Ishikawa (cell line): Measurements from ENCODE around the gene UCKL1.

Source experiments
- CEBPB ChIP-seq: IDR thresholded peaks from 2 replicates; pipeline ENCODE4 v1.6.1; 2012
- CREB1 ChIP-seq: IDR thresholded peaks from 2 replicates; pipeline ENCODE4 v1.6.1; 2012; ENCODE audit warnings: low read depth
- EGR1 ChIP-seq: IDR thresholded peaks from 2 replicates; pipeline ENCODE4 v1.6.1; 2012
- EP300 ChIP-seq: IDR thresholded peaks from 2 replicates; pipeline ENCODE4 v1.6.1; 2012; ENCODE audit warnings: borderline replicate concordance
- FOXM1 ChIP-seq: IDR thresholded peaks from 2 replicates; pipeline ENCODE4 v1.6.1; 2012; ENCODE audit warnings: low read depth, borderline replicate concordance
- NFIC ChIP-seq: IDR thresholded peaks from 2 replicates; pipeline ENCODE4 v1.6.1; 2012
- RAD21 ChIP-seq: IDR thresholded peaks from 2 replicates; pipeline ENCODE4 v1.6.1; 2012; ENCODE audit warnings: low read depth
- TAF1 ChIP-seq: IDR thresholded peaks from 2 replicates; pipeline ENCODE4 v1.6.1; 2012; ENCODE audit warnings: low read depth, mild to moderate bottlenecking
- TCF12 ChIP-seq: IDR thresholded peaks from 2 replicates; pipeline ENCODE4 v1.6.1; 2012; ENCODE audit warnings: low read depth
- TEAD4 ChIP-seq: IDR thresholded peaks from 2 replicates; pipeline ENCODE4 v1.6.1; 2012
- YY1 ChIP-seq: IDR thresholded peaks from 2 replicates; pipeline ENCODE4 v1.6.1; 2012; ENCODE audit warnings: low read depth
- ZBTB7A ChIP-seq: IDR thresholded peaks from 2 replicates; pipeline ENCODE4 v1.6.1; 2012; ENCODE audit warnings: low read depth
- TF ChIP-seq, protein P1 (sequence below): IDR thresholded peaks from 2 replicates; pipeline ENCODE4 v1.6.1; 2012
- TF ChIP-seq, protein P2 (sequence below): IDR thresholded peaks from 2 replicates; pipeline ENCODE4 v1.6.1; 2012
- TF ChIP-seq, protein P3 (sequence below): IDR thresholded peaks from 2 replicates; pipeline ENCODE4 v1.6.1; 2012; ENCODE audit warnings: low read depth, mild to moderate bottlenecking

UCKL1 gene

DNA sequence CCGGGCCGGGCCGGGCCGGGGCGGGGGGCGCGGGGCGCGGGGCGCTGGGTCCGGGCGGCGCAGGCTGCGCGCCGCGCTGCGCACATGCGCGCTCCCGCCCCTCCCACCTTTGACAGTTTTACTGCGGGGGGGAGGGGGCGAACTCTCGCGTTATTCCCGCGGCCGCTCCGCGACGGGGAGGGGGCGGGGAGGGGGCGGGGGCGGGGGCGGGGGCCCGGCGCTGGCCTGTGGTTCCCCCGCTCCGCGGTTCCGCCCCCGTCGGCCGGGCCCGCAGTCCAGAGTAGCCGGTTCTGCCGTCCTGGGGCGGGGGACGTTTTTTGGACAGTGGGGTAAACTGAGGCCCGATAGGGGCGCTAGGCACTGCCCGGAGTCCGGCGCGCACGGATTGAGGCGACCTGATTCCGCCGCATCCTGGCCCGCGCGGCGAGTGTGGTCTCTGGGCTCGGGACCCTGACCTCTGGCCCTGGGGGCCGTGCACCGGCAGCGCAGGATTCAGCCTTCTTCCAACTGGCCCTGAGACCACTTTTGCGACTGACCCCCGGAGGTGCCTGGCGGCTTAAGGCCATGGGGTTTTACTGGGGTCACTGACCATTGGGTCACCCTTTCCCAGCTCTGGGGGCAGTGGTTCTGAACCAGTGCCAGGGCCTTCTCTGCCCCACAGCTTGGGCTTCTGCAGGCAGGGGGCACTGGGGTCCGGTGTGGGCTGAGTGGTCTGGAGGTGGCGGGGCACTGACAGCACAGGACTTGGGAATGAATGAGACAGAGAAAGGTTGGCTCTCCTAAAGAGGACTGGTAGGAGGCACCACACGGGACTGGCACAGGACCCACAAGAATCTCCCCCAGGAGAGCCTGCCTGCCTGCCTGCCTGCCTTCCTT lies 13.9 kb upstream of the UCKL1 start, which contains the start of gene ZNF512B:
TSS of gene ZNF512B (minus strand) at position 93 of the 876 bp plus-strand sequence. CDS start 1,980 bp downstream, outside the sequence.
- TF ChIP-seq CREB1 (no peak), EGR1 (0 out of 2 replicates have a peak, but pooled peaks have one; percentile 21), ZBTB7A (peak; percentile 89; the same call in 1 of the 2 replicates)
- TF ChIP-seq, protein P1, sequence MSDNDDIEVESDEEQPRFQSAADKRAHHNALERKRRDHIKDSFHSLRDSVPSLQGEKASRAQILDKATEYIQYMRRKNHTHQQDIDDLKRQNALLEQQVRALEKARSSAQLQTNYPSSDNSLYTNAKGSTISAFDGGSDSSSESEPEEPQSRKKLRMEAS = peak; percentile 48; the same call in 1 of the 2 replicates

DNA sequence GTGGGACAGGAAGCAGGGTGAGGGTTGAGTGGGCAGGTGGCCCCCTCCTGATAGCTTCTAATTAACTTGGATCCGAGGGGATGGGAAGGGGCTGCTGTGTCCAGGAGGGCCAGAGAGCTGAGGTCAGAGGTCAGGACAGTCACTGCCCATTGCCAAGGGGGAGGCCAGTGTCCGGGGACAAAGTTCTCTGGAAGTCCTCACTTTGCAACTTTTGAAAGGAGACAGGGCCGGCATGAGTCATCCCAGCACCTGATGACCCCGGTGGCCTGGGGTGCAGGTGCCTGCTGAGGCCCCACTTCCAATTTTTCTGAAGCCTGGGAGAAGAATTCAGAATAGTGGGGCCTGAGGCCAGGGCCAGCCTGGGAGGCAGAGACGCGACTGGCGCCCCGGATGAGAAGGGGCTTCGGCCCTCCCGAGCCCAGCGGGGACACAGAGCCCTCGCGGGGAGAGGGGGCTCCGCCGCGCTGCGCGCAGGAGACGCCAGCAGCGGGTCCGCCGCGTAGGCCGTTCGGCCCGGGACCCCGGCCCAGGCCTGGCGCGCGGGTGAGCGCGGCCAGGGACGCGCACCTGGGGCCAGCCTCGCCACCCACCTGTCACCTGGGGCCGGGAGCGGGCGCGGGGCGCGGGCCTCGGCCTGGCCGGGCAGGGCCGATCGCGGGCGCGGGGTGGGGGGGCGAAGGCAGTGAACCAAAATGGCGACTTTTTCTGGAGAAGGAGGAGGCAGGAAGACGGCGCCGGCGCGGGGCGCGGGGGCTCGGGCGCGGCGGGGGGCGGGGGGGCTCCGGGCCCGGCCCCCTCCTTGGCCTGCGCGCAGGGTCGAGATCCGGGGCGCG lies 12.9 kb upstream of the UCKL1 start:
- TF ChIP-seq YY1 (peak; percentile 61; the same call in 1 of the 2 replicates), RAD21 (no peak), TAF1 (0 out of 2 replicates have a peak, but pooled peaks have one; percentile 11)

DNA sequence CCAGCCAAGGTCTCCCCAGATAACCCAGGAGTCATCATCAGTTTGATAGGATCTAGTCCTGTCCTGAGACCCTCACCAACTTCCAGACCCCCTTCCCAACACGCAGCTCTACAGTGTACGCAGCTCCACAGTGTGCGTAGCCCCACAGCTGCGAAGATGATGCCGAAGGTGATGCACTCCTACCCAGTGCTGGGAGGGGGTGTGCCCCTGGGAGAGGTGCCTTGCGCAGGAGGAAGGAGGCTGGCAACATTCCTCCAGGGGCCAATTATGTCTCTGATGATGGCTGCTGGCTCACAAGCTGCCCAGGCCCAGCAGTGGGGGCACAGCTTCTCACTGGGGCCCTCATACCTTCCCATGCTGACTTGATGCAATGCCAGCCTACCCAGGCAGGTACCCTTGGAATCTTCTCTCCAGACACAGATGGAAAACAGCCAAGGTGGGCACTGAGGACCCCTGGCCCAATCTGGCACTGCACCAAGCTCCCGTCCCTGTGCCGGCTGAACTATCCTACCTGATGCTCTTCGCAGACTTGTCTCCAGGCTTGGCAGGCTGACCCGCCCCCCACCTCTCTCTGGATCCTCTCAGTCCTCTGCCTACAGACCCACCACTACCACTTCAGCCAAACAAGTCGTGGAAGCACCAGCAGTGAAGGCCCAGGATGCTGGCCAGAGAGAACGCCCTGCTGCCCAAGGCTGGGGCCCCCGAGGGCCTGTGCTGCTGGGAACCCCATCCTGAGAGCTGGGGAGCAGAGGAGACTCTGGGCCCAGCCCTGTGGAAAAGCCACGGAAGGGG lies 12.1 kb upstream of the UCKL1 start:
- TF ChIP-seq CREB1 (no peak), EP300 (no peak), ZBTB7A (no peak)
- TF ChIP-seq, protein P2, sequence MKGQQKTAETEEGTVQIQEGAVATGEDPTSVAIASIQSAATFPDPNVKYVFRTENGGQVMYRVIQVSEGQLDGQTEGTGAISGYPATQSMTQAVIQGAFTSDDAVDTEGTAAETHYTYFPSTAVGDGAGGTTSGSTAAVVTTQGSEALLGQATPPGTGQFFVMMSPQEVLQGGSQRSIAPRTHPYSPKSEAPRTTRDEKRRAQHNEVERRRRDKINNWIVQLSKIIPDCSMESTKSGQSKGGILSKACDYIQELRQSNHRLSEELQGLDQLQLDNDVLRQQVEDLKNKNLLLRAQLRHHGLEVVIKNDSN = no peak
- TF ChIP-seq, protein P3, sequence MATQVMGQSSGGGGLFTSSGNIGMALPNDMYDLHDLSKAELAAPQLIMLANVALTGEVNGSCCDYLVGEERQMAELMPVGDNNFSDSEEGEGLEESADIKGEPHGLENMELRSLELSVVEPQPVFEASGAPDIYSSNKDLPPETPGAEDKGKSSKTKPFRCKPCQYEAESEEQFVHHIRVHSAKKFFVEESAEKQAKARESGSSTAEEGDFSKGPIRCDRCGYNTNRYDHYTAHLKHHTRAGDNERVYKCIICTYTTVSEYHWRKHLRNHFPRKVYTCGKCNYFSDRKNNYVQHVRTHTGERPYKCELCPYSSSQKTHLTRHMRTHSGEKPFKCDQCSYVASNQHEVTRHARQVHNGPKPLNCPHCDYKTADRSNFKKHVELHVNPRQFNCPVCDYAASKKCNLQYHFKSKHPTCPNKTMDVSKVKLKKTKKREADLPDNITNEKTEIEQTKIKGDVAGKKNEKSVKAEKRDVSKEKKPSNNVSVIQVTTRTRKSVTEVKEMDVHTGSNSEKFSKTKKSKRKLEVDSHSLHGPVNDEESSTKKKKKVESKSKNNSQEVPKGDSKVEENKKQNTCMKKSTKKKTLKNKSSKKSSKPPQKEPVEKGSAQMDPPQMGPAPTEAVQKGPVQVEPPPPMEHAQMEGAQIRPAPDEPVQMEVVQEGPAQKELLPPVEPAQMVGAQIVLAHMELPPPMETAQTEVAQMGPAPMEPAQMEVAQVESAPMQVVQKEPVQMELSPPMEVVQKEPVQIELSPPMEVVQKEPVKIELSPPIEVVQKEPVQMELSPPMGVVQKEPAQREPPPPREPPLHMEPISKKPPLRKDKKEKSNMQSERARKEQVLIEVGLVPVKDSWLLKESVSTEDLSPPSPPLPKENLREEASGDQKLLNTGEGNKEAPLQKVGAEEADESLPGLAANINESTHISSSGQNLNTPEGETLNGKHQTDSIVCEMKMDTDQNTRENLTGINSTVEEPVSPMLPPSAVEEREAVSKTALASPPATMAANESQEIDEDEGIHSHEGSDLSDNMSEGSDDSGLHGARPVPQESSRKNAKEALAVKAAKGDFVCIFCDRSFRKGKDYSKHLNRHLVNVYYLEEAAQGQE = no peak

DNA sequence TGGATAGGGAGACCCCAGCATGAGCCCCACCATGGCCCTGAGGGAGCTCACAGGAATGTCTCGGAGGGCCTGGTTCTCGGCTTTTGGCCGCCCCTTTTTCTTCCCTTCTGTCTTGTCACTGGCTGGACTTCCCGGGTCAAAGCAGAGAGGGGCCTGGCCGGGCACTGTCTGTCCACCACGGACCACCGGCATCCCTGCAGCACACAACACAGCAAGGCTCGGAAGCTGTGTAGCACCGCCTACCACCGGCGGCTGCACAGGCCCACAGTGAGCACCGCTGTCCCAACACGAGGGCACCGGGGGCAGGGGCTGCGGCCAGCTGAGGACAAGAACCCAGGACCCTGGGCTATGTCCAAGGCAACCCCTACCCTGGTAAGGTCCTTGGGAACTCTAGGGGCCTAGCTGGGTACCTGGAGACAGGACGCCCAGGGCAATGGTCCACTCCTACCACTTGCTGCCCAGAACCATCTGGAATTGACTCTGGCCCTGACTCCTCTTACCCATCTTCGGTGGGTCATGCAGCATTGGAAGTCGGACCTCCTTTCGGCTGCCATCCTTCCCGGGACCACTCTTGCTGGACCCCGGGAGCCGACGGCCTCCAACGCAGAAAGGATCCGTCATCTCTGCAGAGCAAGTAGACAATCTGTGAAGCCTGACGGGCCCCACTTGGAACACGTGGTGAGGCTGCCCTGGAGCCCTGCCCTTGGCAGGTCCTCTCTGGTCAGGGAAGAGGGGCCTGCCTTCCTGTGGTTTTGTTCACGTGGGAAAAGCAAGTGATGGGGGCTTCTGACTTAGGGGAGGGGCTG lies 11.3 kb upstream of the UCKL1 start:
- TF ChIP-seq NFIC = no peak
- TF ChIP-seq, protein P3 = no peak
- no peak for TF ChIP-seq YY1
- TF ChIP-seq TEAD4 = no peak
- TF ChIP-seq EGR1 = no peak
- TF ChIP-seq, protein P2 = no peak
- TF ChIP-seq TCF12 = no peak
- TF ChIP-seq CEBPB = no peak
- no peak for TF ChIP-seq RAD21
- no peak for TF ChIP-seq ZBTB7A
- no peak for TF ChIP-seq FOXM1
- no peak for TF ChIP-seq TAF1

DNA sequence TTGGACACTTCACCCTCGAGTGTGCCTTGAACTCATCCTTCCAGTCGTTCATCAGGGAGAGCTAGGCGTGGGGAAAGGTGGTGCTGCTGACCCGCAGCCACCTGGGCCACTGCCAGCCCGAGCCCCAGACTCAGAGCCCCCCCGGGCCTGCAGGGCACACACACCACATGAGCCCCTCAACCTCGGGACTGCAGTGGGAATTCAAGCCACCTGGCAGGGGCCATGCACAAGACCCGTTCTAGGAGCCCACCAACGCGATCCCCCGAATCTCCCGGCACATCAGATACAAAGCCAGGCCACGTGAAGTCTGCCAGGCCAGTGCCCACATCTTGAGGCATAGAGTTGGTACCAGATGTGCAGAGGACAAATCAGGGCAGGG lies 10.7 kb upstream of the UCKL1 start:
- no peak for TF ChIP-seq TEAD4
- TF ChIP-seq, protein P1 = no peak
- TF ChIP-seq ZBTB7A = no peak
- TF ChIP-seq, protein P2 = no peak
- TF ChIP-seq FOXM1 = no peak
- no peak for TF ChIP-seq TAF1
- TF ChIP-seq EGR1 = no peak
- TF ChIP-seq NFIC = no peak
- no peak for TF ChIP-seq EP300
- TF ChIP-seq YY1 = no peak
- no peak for TF ChIP-seq RAD21
- TF ChIP-seq, protein P3 = no peak
- no peak for TF ChIP-seq CREB1
- TF ChIP-seq TCF12 = no peak
